AG09319 (cell line): ENCODE results near the gene UBE2Q1.

Source experiments
- DNase-seq: peaks from one replicate; pipeline ENCODE4 v3.0.0-alpha.2; 2010; ENCODE audit warnings: low read depth; ENCODE audit errors: extremely low read depth
- TF ChIP-seq, protein P1 (sequence below): IDR thresholded peaks from 2 replicates; pipeline ENCODE4 v1.5.1; 2011; ENCODE audit warnings: low read depth, mild to moderate bottlenecking, inconsistent platforms, low read length, moderate library complexity

Gene UBE2Q1

GRCh38 chr1:154551474-154551873 is 7.0 kb downstream of the UBE2Q1 start:
- TF ChIP-seq, protein P1, sequence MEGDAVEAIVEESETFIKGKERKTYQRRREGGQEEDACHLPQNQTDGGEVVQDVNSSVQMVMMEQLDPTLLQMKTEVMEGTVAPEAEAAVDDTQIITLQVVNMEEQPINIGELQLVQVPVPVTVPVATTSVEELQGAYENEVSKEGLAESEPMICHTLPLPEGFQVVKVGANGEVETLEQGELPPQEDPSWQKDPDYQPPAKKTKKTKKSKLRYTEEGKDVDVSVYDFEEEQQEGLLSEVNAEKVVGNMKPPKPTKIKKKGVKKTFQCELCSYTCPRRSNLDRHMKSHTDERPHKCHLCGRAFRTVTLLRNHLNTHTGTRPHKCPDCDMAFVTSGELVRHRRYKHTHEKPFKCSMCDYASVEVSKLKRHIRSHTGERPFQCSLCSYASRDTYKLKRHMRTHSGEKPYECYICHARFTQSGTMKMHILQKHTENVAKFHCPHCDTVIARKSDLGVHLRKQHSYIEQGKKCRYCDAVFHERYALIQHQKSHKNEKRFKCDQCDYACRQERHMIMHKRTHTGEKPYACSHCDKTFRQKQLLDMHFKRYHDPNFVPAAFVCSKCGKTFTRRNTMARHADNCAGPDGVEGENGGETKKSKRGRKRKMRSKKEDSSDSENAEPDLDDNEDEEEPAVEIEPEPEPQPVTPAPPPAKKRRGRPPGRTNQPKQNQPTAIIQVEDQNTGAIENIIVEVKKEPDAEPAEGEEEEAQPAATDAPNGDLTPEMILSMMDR = no peak
- no peak for DNase-seq

DNA sequence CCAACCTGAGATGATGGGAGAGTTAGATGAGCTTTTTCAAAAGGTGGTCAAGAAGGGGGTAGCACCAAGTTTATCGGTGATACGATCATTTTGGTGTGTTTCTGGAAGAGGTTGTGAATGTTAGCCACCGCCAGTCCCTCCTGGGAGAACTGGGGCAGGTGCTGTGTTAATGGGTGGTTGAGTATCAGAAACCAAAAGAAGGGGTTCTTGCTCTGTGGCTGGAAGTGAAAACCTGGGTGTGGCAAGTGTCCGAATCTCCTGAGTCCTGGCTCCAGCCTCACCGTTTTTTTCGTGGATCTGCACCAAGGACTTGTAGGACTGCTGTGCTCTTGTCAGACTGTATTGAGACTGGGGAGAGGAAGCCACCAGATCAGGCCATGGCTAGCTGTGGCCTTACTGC is 7.8 kb downstream of the UBE2Q1 start:
- TF ChIP-seq, protein P1 = no peak
- DNase-seq = no peak

DNA sequence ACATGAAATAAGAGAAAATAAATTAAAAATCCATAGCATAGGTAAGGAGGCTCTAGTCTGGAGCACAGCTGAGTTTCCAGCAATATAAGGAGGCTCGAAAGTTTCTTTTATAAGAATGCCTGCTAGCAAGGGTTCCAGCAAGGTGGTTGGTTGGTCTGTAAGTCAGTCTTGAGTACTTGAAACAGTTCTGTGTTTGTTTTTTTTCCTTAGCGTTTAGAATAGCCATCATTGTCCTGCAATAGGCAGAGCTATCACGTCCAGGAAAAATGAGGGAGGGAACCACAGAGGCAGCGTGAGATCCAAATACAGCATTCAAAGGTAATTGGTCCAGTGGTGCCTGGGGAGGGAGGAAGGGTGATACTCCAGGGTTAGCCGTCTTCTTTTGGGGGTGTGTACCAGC is 8.4 kb downstream of the UBE2Q1 start:
- DNase-seq = no peak
- TF ChIP-seq, protein P1 = no peak

DNA sequence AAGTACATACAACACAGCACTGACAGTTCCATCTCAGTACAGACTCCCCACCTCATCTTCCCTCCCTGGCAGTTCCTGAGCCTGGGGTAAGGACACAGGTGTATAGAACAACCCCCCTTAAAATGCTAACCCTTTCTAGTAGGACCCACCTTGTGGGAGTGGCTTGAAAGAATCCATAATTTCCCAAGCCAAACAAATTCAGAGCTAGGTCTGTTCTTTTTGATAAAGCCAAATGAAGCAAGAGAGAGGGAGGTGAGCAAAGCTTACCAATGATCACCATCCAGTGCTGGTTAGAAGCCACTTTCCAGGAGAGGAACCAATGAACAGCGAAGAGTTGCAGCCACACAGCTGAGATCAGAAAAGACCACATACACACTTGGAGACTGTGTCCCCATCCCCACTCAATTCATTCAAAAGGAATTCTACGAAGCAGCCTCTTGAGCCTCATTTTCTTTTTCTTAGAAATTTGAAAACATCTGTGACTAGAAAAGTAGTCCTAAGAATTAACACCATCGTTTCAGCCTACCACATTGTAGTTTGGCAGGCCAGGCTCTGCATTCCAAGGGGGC is 9.2 kb downstream of the UBE2Q1 start:
- TF ChIP-seq, protein P1 = no peak
- DNase-seq = no peak

DNA sequence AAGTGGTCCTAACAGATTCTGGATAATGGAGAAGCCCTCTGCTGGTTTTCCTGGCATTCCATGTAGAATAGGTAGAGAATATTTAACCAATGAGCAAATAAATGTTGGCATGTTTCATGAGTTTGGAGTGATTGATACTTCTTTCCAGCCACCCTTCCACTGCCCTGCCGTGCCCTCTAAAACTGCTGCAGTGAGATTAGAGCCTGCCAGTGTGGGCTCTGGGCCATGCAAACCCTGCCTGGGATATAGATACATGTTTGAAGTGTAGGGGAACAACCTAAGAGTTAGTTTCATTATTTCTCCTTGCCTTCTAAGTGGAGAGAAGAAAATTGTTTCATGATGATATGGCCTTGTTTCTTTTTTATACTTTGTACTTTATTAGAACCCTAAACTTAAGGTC is 10.4 kb downstream of the UBE2Q1 start:
- TF ChIP-seq, protein P1 = no peak
- no peak for DNase-seq

DNA sequence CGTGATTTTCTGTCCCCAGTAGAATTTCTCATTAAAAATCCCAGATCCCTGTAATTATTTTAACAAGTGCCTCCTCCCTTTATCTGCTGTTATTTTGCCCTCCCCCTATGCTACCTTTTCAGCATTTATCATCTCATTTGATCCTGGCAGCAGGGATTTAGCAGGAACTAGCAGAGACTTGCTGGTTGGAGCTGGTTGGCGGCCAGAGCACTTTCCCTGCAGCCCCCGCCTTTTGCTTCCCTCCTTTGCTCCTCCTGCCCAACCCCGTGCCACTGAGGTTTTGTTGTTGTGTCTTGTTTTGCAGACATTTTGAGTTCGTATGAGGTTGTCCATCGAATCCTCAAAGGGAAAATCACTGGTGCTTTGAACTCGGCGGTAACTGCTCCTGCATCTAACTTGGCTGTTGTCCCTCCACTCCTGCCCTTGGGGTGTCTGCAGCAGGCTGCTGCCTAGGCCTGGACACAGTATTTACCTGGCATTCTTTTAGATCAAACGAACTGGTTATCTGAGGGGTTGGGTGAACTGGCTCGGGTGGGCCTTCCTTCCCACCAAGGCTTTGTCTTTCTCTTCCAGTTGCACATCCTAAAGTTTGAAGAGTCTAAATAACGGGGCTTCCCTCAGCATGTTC is 11.2 kb downstream of the UBE2Q1 start:
- TF ChIP-seq, protein P1 = no peak
- DNase-seq = no peak

- TF ChIP-seq, protein P1 = peak; percentile 67
- DNase-seq = no peak
These were observed 12.0 kb downstream of the UBE2Q1 start for GRCh38 chr1:154546264-154547063.
